HL-60/S4 treated with retinoic acid at 250 ng/mL for 4 days and 3 days (cell line): ENCODE data around the gene NCMAP.

Experiments used
- in situ Hi-C: fragments of 300-500 bp; cut with MboI; formaldehyde crosslinking; loops from 2 replicates; pipeline ENCODE4 v1.7.0; 2022; ENCODE audit warnings: low sequenced_read_pairs

Gene NCMAP

DNA sequence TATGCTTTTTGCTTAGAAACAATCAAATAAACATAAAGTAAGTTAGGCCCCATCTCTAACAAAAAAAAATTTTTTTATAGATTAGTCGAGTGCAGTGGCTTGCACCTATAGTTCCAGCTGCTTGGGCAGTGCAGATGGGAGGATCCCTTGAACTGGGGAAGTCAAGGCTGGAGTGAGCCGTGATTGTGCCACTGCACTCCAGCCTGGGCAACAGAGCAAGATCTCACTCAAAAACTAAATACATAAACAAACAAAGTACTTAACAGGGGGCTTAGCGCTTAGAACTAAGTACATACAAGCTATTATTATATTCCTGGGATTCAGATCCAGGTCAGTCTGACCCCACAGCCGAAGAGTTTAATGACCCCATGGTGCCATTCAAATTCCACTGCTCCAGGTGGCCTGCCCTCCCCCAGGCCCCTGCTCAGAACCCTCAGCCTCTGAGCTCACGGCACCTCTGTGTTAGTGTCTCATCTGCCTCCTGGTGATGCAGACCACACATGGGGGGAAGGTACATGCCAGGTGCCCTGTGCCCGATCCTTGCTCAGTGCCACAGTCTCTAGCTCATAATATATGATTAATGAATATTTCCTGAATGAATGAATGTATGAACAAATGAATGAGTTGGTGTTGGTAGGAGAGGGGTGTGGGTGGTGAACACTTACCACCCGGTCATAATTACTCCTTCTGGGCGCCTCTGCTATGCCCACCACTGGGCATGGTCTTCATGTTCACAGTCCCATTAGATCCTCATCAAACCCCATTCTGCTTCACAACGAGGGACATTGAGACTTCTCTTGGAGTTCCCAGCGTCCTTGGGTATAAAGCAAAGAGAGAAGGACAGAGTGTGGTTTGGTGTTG is 14.6 kb downstream of the NCMAP start:
- in situ Hi-C loops = no loop called here

GRCh38 chr1:24572301-24572700 is 16.4 kb downstream of the NCMAP start:
- in situ Hi-C loops = no loop called here

DNA sequence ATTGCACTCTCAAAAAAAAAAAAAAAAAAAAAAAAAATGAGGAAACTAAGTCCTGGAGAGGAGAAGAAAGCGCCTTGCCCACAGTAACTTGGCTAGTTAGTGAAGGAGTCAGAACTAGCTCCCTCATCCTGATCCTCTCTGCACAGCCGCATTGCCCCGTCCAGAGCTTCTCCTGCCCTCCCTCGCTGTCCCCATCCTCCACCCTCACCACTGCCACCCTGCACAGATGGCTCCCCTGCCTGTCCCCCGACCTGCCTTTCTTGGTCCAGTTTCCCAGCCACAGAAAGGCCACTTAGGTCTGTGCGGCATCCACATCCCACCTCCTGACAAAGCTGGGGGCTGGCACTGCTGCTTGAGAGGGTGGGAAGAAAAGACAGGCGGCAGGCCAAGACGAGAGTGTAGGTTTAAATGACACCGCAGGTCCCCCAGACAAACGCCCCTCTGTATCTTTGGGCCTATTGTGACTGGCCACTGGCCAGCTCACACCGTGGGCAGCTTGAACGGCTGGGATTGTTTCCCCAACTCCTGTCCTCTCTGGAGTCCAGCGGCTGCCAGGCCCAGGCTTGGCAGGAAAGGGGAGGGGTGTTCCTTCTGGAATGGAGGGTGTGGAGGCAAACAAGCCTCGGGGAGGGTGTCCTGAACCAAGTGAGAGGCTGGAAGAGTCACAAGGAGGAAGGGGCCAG is 20.2 kb downstream of the NCMAP start:
- in situ Hi-C loops = no loop called here

DNA sequence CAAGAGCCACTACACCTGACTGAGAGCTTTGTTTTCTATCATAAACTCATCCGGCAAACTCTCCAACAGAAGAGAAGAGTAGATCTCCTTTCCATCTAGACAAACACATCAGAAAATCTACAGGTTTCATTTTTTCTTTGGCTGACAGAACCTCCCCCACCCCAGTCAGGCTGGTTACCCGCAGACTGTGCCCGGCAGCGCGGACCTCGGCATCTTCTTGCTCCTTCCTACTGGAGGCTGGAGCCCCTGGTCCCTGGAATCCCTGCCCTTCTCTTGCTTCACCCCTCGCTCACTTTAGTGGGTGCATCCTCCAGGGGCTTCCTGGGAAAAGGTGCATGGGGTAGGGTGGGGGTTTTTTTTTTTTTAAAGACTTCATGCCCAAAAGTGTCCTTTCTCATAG is 23.0 kb downstream of the NCMAP start:
- in situ Hi-C loops = no loop called here

GRCh38 chr1:24580756-24581155 is 24.9 kb downstream of the NCMAP start:
- in situ Hi-C loops = no loop called here

- in situ Hi-C loops = no loop called here
Measured at GRCh38 chr1:24584171-24584647, 28.3 kb downstream of the NCMAP start.

DNA sequence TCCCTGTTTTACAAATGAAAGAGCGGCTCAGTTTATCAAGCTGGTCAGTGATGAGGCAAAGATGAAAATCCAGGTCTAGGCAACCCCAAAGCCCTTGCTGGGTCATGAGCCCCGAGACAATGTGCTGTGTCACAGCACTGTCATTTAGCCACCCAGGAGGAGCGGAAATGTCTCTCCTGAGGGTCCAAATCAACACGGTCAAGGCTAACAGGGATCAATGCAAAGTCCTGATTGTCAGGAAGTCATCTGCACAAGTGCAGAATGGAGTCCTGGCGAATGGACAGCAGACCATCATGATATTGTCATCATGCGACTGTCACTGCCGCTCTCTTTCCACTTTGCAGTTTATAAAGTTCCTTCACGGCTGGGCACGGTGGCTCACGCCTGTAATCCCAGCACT is 30.2 kb downstream of the NCMAP start:
- in situ Hi-C loops = no loop called here

- in situ Hi-C loops = no loop called here
Measured at GRCh38 chr1:24586970-24587820, 31.3 kb downstream of the NCMAP start.

DNA sequence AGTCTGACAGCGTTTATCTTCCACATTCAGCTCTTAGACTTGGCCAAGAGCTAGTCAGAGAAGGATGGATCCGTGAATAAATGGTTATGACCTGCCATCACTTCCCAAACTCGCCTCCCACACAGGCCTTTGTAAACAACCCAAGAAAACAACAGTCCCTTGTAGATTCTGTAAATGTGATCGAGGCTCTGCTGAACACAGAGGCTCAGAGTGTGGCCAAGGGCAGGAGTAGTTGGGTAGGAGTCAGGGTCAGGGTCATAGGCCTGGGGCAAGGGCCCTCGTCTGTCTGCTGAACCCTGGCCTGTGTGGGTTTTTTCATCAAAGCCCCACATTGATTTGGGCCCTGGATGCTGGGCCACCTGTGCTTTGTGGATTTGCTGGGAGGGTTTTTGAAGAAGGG is 32.7 kb downstream of the NCMAP start:
- in situ Hi-C loops = no loop called here

GRCh38 chr1:24589200-24589599 is 33.3 kb downstream of the NCMAP start:
- in situ Hi-C loops = no loop called here

DNA sequence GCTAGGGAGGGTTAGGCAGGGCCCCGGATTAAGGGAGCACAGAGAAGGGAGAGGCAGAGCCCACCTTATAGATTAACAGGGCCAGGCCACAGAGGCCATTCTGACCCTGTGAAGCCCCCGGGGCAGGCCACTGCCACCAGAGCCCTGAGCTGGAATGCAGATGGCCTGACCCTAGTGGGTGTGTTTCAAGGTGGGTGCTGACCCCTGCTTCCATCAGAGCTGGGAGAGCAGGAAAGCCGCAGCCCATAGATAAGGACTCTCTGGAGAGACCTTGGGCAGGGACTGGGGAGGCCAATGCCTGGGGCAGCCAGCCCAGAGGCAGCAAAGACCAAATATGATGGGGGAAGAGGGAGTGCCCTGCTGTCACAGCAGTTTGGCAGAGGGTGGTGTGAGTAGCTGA is 35.9 kb downstream of the NCMAP start:
- in situ Hi-C loops = no loop called here

DNA sequence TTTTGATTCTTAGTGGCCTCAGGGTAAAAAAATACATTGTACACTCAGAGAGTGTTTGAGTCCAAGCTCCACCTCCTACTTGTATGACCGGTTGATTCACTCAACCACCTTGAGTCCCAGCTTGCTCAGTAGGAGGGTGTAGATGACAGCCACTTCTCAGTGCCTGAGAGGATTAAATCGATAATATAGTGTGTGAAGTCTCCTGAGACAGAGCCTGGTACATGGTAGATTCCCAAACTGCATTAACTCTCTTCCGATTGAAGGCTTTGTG is 38.4 kb downstream of the NCMAP start:
- in situ Hi-C loops = no loop called here

GRCh38 chr1:24596401-24596880 is 40.6 kb downstream of the NCMAP start:
- in situ Hi-C loops = no loop called here

GRCh38 chr1:24599265-24599664 is 43.4 kb downstream of the NCMAP start:
- in situ Hi-C loops = no loop called here

DNA sequence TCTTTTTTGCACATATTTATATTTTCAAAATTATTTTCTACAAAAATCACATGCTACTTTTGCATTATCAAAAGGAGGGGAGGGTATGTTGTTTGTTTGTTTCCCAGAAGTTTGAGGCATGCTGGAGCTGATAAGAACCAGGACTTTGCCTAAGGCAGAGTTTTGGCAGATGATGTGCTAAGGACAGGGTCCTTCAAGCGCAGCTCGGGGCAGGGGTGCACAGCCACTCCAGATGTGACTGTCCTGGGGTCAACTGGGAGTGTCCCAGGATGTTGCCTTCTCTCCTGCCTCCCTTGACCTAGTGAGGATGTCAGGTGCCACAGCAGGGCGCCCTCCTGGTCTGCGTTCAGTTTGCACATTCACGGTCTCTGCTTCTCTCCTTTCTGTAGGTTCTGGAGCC is 44.7 kb downstream of the NCMAP start:
- in situ Hi-C loops = no loop called here

DNA sequence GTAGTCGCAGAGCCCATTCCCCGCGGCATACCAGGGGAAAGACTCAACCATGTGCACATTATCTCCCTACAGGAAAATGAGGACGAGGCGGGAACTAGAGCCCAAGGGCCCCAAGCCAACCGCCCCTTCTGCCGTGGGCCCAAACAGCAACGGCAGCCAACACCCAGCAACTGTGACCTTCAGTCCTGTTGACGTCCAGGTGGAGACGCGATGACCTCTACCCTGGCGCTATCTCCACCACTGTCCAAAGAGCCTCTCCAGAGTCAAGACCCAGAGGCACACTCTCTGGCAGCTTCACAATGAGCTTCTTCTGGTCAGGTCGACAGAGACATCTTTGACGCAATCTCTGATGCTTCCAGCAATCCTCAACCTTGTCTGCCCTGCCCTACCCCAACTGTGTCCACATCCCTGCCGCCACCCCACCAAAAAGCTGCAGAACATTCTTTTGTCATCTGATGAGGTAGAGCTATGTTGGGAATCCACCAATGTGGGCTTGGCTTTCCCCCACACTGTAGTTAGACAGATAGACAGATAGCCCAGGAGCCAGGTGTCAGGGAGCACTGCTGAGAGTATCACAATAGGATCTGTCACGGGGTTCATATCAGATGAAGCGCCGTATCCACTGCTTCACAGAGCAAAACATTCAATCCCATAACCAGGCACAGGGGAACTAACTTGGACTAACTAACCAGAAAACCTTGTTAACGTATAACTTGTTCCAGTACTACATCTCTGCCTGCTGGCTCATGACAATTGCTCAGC is 49.8 kb downstream of the NCMAP start:
- in situ Hi-C loops = no loop called here

DNA sequence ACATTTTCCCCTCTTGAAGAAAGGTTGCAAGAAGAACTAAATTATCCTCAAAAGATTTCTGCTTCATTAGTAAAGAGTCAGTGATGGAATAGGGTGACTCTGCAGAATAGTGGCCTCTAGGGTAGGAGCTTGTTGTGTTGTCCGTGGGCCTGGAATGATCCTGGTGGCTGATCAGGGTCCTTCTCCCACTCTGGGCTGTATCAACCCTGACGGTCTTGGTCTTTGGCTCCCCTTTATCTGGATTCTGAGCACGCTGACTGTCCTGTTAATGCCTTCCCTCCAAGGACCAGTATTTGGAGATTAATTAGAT is 50.4 kb downstream of the NCMAP start:
- in situ Hi-C loops = no loop called here

- in situ Hi-C loops = no loop called here
Measured at GRCh38 chr1:24606621-24607020, 50.7 kb downstream of the NCMAP start.

DNA sequence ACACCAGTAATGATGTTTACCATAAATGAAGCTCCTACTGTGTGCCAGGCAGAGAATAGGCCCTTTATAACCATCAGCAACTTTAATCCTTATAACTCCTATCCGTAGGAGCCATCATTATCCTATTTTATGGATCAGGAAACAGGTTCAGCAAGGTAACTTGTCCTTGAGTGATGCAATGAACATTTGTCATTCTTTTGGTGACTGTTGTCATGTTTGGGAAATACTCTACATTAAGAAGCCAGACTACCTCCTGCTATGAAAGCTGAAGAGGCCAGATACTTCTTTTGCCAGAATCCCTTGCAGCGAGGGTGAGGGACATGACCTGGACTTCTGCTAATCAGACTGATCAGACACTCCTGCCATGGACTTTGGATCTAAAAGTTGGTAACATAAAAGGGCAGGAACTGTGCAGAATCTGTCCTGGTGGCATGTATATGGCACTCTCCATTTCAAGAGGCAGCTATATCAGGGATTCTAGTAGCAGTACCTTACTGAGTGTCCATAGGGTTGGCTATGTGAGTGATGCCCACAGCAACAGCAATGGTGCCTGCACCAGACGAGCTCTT is 54.1 kb downstream of the NCMAP start:
- in situ Hi-C loops = no loop called here

DNA sequence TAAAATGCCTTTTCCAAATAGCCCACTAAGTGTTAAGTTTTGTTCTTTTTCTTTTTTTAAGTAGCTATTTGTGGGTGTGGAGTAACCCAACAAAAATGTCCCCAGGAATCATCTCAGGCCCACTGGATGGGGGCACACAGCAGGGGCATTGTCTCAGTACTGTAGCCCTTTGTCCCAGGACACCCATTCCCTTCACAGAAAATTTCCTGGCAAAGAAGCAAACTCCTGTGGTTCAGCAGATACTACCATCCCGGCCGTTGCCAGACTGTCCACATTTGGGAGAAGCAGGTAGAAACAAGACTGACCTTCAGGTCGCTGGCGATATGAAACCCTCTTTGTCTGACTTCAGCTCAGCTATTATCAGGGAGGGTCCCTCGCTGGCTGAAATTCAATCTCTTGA is 63.5 kb downstream of the NCMAP start:
- in situ Hi-C loops = no loop called here

DNA sequence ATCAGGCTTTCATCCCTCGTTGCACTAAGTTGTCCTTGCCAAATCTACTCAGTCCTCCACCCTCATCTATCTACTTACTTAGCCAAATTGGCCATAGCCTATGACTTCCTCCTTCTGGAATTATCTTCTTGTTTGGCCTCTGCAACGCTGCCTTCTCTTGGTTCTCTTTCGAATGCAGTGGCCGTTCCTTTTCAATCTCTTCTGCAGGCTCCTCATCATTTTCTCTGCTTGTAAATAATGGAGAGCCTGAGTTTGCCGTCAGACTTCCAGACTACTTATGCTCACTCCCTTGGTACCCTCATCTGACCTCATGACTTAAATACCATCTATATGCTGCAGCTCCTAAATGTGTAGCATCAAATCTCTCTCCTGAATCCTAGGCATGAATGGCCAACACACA is 64.8 kb downstream of the NCMAP start:
- in situ Hi-C loops = no loop called here
